ENCODE results near the gene PRR5. TPM values are rescaled to one million over a fixed set of nuclear protein-coding genes. Genes with fewer than 3 reads are reported as not detected.

The PRR5 gene
- total and polyA plus RNA-seq, 2 experiments from 2014 or later, result 15.3 to 31.4 TPM

DNA sequence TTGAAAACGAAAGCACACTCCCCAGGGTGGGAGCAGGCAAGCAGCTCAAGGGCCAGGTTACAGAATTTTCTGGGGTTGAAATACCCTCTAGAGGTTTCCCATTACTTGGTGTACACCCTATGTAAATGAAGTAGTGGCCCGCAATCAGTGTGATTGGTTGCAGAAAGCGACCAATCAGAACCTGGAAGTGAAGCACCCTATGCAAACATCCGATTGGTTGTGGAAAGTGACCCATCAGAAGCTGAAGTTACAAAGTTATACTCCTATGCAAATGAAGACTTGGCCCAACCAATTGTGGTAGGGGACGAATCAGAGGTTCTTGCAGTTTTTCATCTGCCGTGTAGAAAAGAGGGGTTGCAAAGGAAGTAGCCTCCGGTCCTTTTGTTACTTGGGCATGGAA lies 19.2 kb downstream of the PRR5 start:
- H3K4me3 Mint-ChIP-seq, result no peak overlapping the region
- TF ChIP-seq, protein P1, sequence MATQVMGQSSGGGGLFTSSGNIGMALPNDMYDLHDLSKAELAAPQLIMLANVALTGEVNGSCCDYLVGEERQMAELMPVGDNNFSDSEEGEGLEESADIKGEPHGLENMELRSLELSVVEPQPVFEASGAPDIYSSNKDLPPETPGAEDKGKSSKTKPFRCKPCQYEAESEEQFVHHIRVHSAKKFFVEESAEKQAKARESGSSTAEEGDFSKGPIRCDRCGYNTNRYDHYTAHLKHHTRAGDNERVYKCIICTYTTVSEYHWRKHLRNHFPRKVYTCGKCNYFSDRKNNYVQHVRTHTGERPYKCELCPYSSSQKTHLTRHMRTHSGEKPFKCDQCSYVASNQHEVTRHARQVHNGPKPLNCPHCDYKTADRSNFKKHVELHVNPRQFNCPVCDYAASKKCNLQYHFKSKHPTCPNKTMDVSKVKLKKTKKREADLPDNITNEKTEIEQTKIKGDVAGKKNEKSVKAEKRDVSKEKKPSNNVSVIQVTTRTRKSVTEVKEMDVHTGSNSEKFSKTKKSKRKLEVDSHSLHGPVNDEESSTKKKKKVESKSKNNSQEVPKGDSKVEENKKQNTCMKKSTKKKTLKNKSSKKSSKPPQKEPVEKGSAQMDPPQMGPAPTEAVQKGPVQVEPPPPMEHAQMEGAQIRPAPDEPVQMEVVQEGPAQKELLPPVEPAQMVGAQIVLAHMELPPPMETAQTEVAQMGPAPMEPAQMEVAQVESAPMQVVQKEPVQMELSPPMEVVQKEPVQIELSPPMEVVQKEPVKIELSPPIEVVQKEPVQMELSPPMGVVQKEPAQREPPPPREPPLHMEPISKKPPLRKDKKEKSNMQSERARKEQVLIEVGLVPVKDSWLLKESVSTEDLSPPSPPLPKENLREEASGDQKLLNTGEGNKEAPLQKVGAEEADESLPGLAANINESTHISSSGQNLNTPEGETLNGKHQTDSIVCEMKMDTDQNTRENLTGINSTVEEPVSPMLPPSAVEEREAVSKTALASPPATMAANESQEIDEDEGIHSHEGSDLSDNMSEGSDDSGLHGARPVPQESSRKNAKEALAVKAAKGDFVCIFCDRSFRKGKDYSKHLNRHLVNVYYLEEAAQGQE (IDR thresholded peaks at IDR 0.05; ENCODE audit: unreplicated experiment), result no peak
- no peak for TF ChIP-seq EZH2 (IDR thresholded peaks at IDR 0.05; ENCODE audit: low read depth, unreplicated experiment)
- TF ChIP-seq STAT1 (IDR thresholded peaks at IDR 0.05; ENCODE audit: unreplicated experiment), result no peak
- TF ChIP-seq CREB1 (CRISPR knock-in tag; IDR thresholded peaks at IDR 0.05; ENCODE audit: low read depth), result no peak
- no peak for TF ChIP-seq ZNF114 (CRISPR knock-in tag; IDR thresholded peaks at IDR 0.05)
- TF ChIP-seq, protein P2, sequence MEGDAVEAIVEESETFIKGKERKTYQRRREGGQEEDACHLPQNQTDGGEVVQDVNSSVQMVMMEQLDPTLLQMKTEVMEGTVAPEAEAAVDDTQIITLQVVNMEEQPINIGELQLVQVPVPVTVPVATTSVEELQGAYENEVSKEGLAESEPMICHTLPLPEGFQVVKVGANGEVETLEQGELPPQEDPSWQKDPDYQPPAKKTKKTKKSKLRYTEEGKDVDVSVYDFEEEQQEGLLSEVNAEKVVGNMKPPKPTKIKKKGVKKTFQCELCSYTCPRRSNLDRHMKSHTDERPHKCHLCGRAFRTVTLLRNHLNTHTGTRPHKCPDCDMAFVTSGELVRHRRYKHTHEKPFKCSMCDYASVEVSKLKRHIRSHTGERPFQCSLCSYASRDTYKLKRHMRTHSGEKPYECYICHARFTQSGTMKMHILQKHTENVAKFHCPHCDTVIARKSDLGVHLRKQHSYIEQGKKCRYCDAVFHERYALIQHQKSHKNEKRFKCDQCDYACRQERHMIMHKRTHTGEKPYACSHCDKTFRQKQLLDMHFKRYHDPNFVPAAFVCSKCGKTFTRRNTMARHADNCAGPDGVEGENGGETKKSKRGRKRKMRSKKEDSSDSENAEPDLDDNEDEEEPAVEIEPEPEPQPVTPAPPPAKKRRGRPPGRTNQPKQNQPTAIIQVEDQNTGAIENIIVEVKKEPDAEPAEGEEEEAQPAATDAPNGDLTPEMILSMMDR (conservative IDR thresholded peaks at IDR 0.05; ENCODE audit: low read depth in 2 of 2), result no peak
- TF ChIP-seq POLR2AphosphoS5 (IDR thresholded peaks at IDR 0.05; ENCODE audit: low read depth), result no peak
- TF ChIP-seq JUNB (IDR thresholded peaks at IDR 0.05; ENCODE audit: unreplicated experiment), result no peak
- no peak for TF ChIP-seq ZNF331 (CRISPR knock-in tag; IDR thresholded peaks at IDR 0.05; ENCODE audit: low read depth)
- TF ChIP-seq NANOG (IDR thresholded peaks at IDR 0.05; ENCODE audit: borderline replicate concordance), result no peak
- TF ChIP-seq, protein P3, sequence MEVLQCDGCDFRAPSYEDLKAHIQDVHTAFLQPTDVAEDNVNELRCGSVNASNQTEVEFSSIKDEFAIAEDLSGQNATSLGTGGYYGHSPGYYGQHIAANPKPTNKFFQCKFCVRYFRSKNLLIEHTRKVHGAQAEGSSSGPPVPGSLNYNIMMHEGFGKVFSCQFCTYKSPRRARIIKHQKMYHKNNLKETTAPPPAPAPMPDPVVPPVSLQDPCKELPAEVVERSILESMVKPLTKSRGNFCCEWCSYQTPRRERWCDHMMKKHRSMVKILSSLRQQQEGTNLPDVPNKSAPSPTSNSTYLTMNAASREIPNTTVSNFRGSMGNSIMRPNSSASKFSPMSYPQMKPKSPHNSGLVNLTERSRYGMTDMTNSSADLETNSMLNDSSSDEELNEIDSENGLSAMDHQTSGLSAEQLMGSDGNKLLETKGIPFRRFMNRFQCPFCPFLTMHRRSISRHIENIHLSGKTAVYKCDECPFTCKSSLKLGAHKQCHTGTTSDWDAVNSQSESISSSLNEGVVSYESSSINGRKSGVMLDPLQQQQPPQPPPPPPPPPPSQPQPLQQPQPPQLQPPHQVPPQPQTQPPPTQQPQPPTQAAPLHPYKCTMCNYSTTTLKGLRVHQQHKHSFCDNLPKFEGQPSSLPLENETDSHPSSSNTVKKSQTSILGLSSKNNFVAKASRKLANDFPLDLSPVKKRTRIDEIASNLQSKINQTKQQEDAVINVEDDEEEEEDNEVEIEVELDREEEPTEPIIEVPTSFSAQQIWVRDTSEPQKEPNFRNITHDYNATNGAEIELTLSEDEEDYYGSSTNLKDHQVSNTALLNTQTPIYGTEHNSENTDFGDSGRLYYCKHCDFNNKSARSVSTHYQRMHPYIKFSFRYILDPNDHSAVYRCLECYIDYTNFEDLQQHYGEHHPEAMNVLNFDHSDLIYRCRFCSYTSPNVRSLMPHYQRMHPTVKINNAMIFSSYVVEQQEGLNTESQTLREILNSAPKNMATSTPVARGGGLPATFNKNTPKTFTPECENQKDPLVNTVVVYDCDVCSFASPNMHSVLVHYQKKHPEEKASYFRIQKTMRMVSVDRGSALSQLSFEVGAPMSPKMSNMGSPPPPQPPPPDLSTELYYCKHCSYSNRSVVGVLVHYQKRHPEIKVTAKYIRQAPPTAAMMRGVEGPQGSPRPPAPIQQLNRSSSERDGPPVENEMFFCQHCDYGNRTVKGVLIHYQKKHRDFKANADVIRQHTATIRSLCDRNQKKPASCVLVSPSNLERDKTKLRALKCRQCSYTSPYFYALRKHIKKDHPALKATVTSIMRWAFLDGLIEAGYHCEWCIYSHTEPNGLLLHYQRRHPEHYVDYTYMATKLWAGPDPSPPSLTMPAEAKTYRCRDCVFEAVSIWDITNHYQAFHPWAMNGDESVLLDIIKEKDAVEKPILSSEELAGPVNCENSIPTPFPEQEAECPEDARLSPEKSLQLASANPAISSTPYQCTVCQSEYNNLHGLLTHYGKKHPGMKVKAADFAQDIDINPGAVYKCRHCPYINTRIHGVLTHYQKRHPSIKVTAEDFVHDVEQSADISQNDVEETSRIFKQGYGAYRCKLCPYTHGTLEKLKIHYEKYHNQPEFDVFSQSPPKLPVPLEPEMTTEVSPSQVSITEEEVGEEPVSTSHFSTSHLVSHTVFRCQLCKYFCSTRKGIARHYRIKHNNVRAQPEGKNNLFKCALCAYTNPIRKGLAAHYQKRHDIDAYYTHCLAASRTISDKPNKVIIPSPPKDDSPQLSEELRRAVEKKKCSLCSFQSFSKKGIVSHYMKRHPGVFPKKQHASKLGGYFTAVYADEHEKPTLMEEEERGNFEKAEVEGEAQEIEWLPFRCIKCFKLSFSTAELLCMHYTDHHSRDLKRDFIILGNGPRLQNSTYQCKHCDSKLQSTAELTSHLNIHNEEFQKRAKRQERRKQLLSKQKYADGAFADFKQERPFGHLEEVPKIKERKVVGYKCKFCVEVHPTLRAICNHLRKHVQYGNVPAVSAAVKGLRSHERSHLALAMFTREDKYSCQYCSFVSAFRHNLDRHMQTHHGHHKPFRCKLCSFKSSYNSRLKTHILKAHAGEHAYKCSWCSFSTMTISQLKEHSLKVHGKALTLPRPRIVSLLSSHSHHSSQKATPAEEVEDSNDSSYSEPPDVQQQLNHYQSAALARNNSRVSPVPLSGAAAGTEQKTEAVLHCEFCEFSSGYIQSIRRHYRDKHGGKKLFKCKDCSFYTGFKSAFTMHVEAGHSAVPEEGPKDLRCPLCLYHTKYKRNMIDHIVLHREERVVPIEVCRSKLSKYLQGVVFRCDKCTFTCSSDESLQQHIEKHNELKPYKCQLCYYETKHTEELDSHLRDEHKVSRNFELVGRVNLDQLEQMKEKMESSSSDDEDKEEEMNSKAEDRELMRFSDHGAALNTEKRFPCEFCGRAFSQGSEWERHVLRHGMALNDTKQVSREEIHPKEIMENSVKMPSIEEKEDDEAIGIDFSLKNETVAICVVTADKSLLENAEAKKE (CRISPR knock-in tag; IDR thresholded peaks at IDR 0.05), result no peak
- TF ChIP-seq, protein P4, sequence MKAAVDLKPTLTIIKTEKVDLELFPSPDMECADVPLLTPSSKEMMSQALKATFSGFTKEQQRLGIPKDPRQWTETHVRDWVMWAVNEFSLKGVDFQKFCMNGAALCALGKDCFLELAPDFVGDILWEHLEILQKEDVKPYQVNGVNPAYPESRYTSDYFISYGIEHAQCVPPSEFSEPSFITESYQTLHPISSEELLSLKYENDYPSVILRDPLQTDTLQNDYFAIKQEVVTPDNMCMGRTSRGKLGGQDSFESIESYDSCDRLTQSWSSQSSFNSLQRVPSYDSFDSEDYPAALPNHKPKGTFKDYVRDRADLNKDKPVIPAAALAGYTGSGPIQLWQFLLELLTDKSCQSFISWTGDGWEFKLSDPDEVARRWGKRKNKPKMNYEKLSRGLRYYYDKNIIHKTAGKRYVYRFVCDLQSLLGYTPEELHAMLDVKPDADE (IDR thresholded peaks at IDR 0.05), result no peak
- TF ChIP-seq EZH2phosphoT487 (IDR thresholded peaks at IDR 0.05; ENCODE audit: unreplicated experiment), result no peak
- Histone ChIP-seq H3K4me3 (no peak overlapping the region), H3K79me2 (replicated peaks; ENCODE audit: insufficient read depth) (no peaks in the 10 kb centered on the region), H3K9me2 (ENCODE audit: insufficient read depth) (no peaks in the 10 kb centered on the region), H3K36me3 (ENCODE audit: insufficient read depth) (no peaks in the 10 kb centered on the region), H2AFZ (no peak overlapping the region), H3F3A (replicated peaks; ENCODE audit: low read depth) (no peaks in the 10 kb centered on the region), H3K4me1 (ENCODE audit: insufficient read depth) (no peaks in the 10 kb centered on the region; the same call in 1 of the 2 replicates), H3K27me3 (ENCODE audit: insufficient read depth) (no peaks in the 10 kb centered on the region), H3K27ac (ENCODE audit: low read depth) (no peak overlapping the region), H3K4me2 (no peak overlapping the region), H4K20me1 (replicated peaks; ENCODE audit: insufficient read depth) (no peaks in the 10 kb centered on the region)
- DNase-seq (ENCODE audit: low spot score) (peak; percentile 65), ATAC-seq (peak; percentile 85)
- peaks cover 4% of the 10 kb centered on the region for H3K27me3 Mint-ChIP-seq (ENCODE audit: insufficient read depth, low read depth, poor library complexity)
- H3K9me3 Mint-ChIP-seq, result no peaks in the 10 kb centered on the region
- H3K4me1 Mint-ChIP-seq, result peaks cover 17% of the 10 kb centered on the region
- no peaks in the 10 kb centered on the region; the same call in 2 of the 3 replicates for H3K36me3 Mint-ChIP-seq (ENCODE audit: low read depth)
- H3K27ac Mint-ChIP-seq, result peak overlapping the region; percentile 70; the same call in 1 of the 2 replicates

All from GM23338 (cell line).